ENCODE results near the gene GOLIM4.
"Not testable (repeated sequence)": the region's sequence is repeated elsewhere in the genome, so short reads cannot be mapped to it uniquely, and the experiment has no call there.

Gene GOLIM4

GRCh38 chr3:168080022-168080421 is 15.7 kb downstream of the GOLIM4 start:
- DNase-seq (ENCODE audit: low read depth in 2 of 2): no peak

GRCh38 chr3:168077091-168077490 is 18.6 kb downstream of the GOLIM4 start:
- no peak for DNase-seq (ENCODE audit: low read depth in 2 of 2)

- DNase-seq (ENCODE audit: low read depth in 2 of 2): no peak
These were observed 21.7 kb downstream of the GOLIM4 start for GRCh38 chr3:168073842-168074605.

- DNase-seq (ENCODE audit: low read depth in 2 of 2): no peak
These were observed 23.4 kb downstream of the GOLIM4 start for GRCh38 chr3:168072323-168072650.

- DNase-seq (ENCODE audit: low read depth in 2 of 2): no peak
These were observed 24.0 kb downstream of the GOLIM4 start for GRCh38 chr3:168071591-168072322.

- no peak for DNase-seq (ENCODE audit: low read depth in 2 of 2)
These were observed 24.8 kb downstream of the GOLIM4 start for GRCh38 chr3:168070919-168071318.

GRCh38 chr3:168068346-168068745 is 27.4 kb downstream of the GOLIM4 start:
- DNase-seq (ENCODE audit: low read depth in 2 of 2): no peak

GRCh38 chr3:168066882-168067281 is 28.8 kb downstream of the GOLIM4 start:
- DNase-seq (ENCODE audit: low read depth in 2 of 2): no peak

GRCh38 chr3:168065569-168065968 is 30.2 kb downstream of the GOLIM4 start:
- no peak for DNase-seq (ENCODE audit: low read depth in 2 of 2)

- no peak for DNase-seq (ENCODE audit: low read depth in 2 of 2)
These were observed 32.6 kb downstream of the GOLIM4 start for GRCh38 chr3:168063122-168063521.

- DNase-seq (ENCODE audit: low read depth in 2 of 2): no peak
These were observed 33.0 kb downstream of the GOLIM4 start for GRCh38 chr3:168062679-168063078.

- DNase-seq (ENCODE audit: low read depth in 2 of 2): no peak
These were observed 34.3 kb downstream of the GOLIM4 start for GRCh38 chr3:168061332-168061996.

- DNase-seq (ENCODE audit: low read depth in 2 of 2): no peak
These were observed 35.4 kb downstream of the GOLIM4 start for GRCh38 chr3:168060317-168060716.

GRCh38 chr3:168058481-168058880 is 37.2 kb downstream of the GOLIM4 start:
- no peak for DNase-seq (ENCODE audit: low read depth in 2 of 2)

- not testable (repeated sequence) for DNase-seq (ENCODE audit: low read depth in 2 of 2)
These were observed 39.1 kb downstream of the GOLIM4 start for GRCh38 chr3:168056398-168057230.

GRCh38 chr3:168054447-168054846 is 41.3 kb downstream of the GOLIM4 start:
- no peak for DNase-seq (ENCODE audit: low read depth in 2 of 2)

- no peak for DNase-seq (ENCODE audit: low read depth in 2 of 2)
These were observed 42.6 kb downstream of the GOLIM4 start for GRCh38 chr3:168053115-168053514.

GRCh38 chr3:168052515-168052914 is 43.2 kb downstream of the GOLIM4 start:
- no peak for DNase-seq (ENCODE audit: low read depth in 2 of 2)

- no peak for DNase-seq (ENCODE audit: low read depth in 2 of 2)
These were observed 43.9 kb downstream of the GOLIM4 start for GRCh38 chr3:168051531-168052471.

GRCh38 chr3:168051070-168051469 is 44.7 kb downstream of the GOLIM4 start:
- DNase-seq (ENCODE audit: low read depth in 2 of 2): no peak
